Endodermal cell (in vitro differentiated cells): ENCODE measurements around the gene OLFM4. TPM values are rescaled to one million over a fixed set of nuclear protein-coding genes. Genes with fewer than 3 reads are reported as not detected.

Source experiments
- DNase-seq: peaks from one replicate; pipeline ENCODE4 v3.0.0-alpha.2; 2017
- H3K27ac ChIP-seq: 2 replicates; pipeline ENCODE4 v1.5.1; 2013; ENCODE audit warnings: mild to moderate bottlenecking, low read depth, low read length, moderate library complexity
- H3K27me3 ChIP-seq: 2 replicates; pipeline ENCODE4 v1.6.1; 2013; ENCODE audit warnings: mild to moderate bottlenecking, low read length, moderate library complexity; ENCODE audit not compliant: insufficient read depth, control insufficient read depth, poor library complexity, severe bottlenecking
- H3K36me3 ChIP-seq: 2 replicates; pipeline ENCODE4 v1.7.0; 2013; ENCODE audit warnings: mild to moderate bottlenecking, low read length, moderate library complexity; ENCODE audit not compliant: control insufficient read depth, insufficient read depth
- H3K4me1 ChIP-seq: one replicate; pipeline ENCODE4 v1.7.0; 2013; ENCODE audit warnings: low read length; ENCODE audit not compliant: control insufficient read depth, insufficient read depth
- H3K4me3 ChIP-seq: 2 replicates; pipeline ENCODE4 v1.5.1; 2013; ENCODE audit warnings: mild to moderate bottlenecking, low read length, moderate library complexity
- H3K9ac ChIP-seq: 2 replicates; pipeline ENCODE4 v1.6.1; 2013; ENCODE audit warnings: mild to moderate bottlenecking, low read length, moderate library complexity; ENCODE audit not compliant: poor library complexity, severe bottlenecking; ENCODE audit errors: extremely low read depth
- H3K9me3 ChIP-seq: 2 replicates; pipeline ENCODE4 v1.6.1; 2013; ENCODE audit warnings: mild to moderate bottlenecking, low read length, moderate library complexity; ENCODE audit not compliant: control insufficient read depth
- H3K27ac Mint-ChIP-seq: 2 replicates; pipeline ENCODE4 v1.8.0; 2020; ENCODE audit warnings: mixed read lengths
- H3K27me3 Mint-ChIP-seq: 2 replicates; pipeline ENCODE4 v1.8.0; 2021; ENCODE audit warnings: mild to moderate bottlenecking, mixed read lengths; ENCODE audit not compliant: insufficient read depth
- H3K36me3 Mint-ChIP-seq: 2 replicates; pipeline ENCODE4 v1.8.0; 2020; ENCODE audit warnings: low read depth, mixed read lengths
- H3K4me1 Mint-ChIP-seq: 2 replicates; pipeline ENCODE4 v1.8.0; 2020; ENCODE audit warnings: mixed read lengths
- H3K4me3 Mint-ChIP-seq: 2 replicates; pipeline ENCODE4 v1.8.0; 2020; ENCODE audit warnings: mild to moderate bottlenecking, moderate library complexity, mixed read lengths
- H3K9me3 Mint-ChIP-seq: 2 replicates; pipeline ENCODE4 v1.8.0; 2020; ENCODE audit warnings: mild to moderate bottlenecking, mixed read lengths
- CTCF ChIP-seq: fragments of 200-600 bp; sonication (generic); conservative IDR thresholded peaks from 2 replicates; pipeline ENCODE4 v1.5.0; 2021; ENCODE audit warnings: antibody characterized with exemption, mild to moderate bottlenecking
- WGBS, 2 experiments: methylation state at CpG; one replicate each; pipeline versions ENCODE4 v1.1.5 to v1.1.7; 2013; ENCODE audit warnings: missing lambda C conversion rate in 2 of 2, mixed read lengths in 1 of 2; ENCODE audit not compliant: insufficient coverage in 1 of 2, insufficient read length in 1 of 2; 5-methylcytosine and 5-hydroxymethylcytosine counted together
- total RNA-seq, 2 donors: library from RNA; stranded (reverse); fragmentation: NEBNext Ultra II Directional in 1 of 2; extraction: Animal tissue kit (Norgen Biotek cat#: 25700) in 1 of 2; gene quantifications; 2 replicates in 1 of 2; 3 replicates in 1 of 2; pipeline ENCODE4 v1.2.1, GENCODE V29; 2021

Gene OLFM4
- total RNA-seq, 2 donors from 2014 or later = not detected

- Histone ChIP-seq H3K4me1 (no peaks in the 10 kb centered on the region), H3K4me3 (no peak overlapping the region), H3K9ac (no peak overlapping the region), H3K27ac (no peak overlapping the region), H3K36me3 (no peaks in the 10 kb centered on the region), H3K9me3 (no peaks in the 10 kb centered on the region), H3K27me3 (peaks cover 21% of the 10 kb centered on the region)
- Mint-ChIP-seq H3K36me3 (no peaks in the 10 kb centered on the region), H3K27ac (no peak overlapping the region), H3K4me3 (no peak overlapping the region), H3K27me3 (peaks cover 2% of the 10 kb centered on the region), H3K4me1 (peaks cover 7% of the 10 kb centered on the region), H3K9me3 (no peaks in the 10 kb centered on the region)
- TF ChIP-seq CTCF = no peak
- DNase-seq = no peak
- WGBS, 2 experiments = 97 to 100% methylated on average over 2 of the region's 2 CpGs
These were observed 32.7 kb upstream of the OLFM4 start for GRCh38 chr13:52995946-52996345.

- no peak for TF ChIP-seq CTCF
- Histone ChIP-seq H3K9ac (no peak overlapping the region), H3K27me3 (peaks cover 21% of the 10 kb centered on the region), H3K4me1 (no peaks in the 10 kb centered on the region), H3K36me3 (no peaks in the 10 kb centered on the region), H3K9me3 (no peaks in the 10 kb centered on the region), H3K4me3 (no peak overlapping the region), H3K27ac (no peak overlapping the region)
- Mint-ChIP-seq H3K27ac (no peak overlapping the region), H3K36me3 (no peaks in the 10 kb centered on the region), H3K27me3 (peaks cover 2% of the 10 kb centered on the region), H3K4me3 (no peak overlapping the region), H3K4me1 (peaks cover 7% of the 10 kb centered on the region), H3K9me3 (no peaks in the 10 kb centered on the region)
- 93 to 96% methylated on average over 4 to 5 of the region's 5 CpGs for WGBS, 2 experiments
- DNase-seq = no peak
These were observed 30.4 kb upstream of the OLFM4 start for GRCh38 chr13:52997951-52998876.

- Mint-ChIP-seq H3K36me3 (no peaks in the 10 kb centered on the region), H3K4me1 (peaks cover 7% of the 10 kb centered on the region), H3K4me3 (no peak overlapping the region), H3K27me3 (peaks cover 2% of the 10 kb centered on the region), H3K27ac (no peak overlapping the region), H3K9me3 (no peaks in the 10 kb centered on the region)
- Histone ChIP-seq H3K9ac (no peak overlapping the region), H3K36me3 (no peaks in the 10 kb centered on the region), H3K4me1 (no peaks in the 10 kb centered on the region), H3K27ac (no peak overlapping the region), H3K9me3 (no peaks in the 10 kb centered on the region), H3K27me3 (peaks cover 21% of the 10 kb centered on the region), H3K4me3 (no peak overlapping the region)
- DNase-seq = no peak
- TF ChIP-seq CTCF = no peak
- WGBS, 2 experiments = 91 to 94% methylated on average over 4 of the region's 4 CpGs
These were observed 29.4 kb upstream of the OLFM4 start for GRCh38 chr13:52999093-52999696.
